RWPE1 (cell line): ENCODE results near the gene ATP2B3.

Experiments
- CTCF ChIA-PET: fragments of 350-600 bp; sonication (Branson Sonifier 250); formaldehyde crosslinking; extraction: SDS; loops from one replicate; lab custom pipeline; 2021; lab: Yijun Ruan, JAX
- POLR2A ChIA-PET: fragments of 400-600 bp; formaldehyde crosslinking; extraction: SDS; loops from one replicate; lab custom pipeline; 2020; ENCODE audit warnings: antibody characterized with exemption; ENCODE audit not compliant: low non-redundant PET; lab: Yijun Ruan, JAX
- DNase-seq: peaks from one replicate; pipeline ENCODE4 v3.0.0; 2012; ENCODE audit warnings: low spot score
- H3K27ac ChIP-seq: fragments of 450-650 bp; 2 replicates; pipeline ENCODE4 v1.5.1; 2017
- CTCF ChIP-seq: fragments of 450-650 bp; conservative IDR thresholded peaks from 2 replicates; pipeline ENCODE4 v1.5.1; 2017; ENCODE audit warnings: low read depth, mild to moderate bottlenecking

The ATP2B3 gene

GRCh38 chrX:153612413-153612812 lies 95.0 kb downstream of the ATP2B3 start:
- no peak for TF ChIP-seq CTCF
- ChIA-PET CTCF (no interaction called here), POLR2A (no interaction called here)
- no peak overlapping the region for H3K27ac ChIP-seq
- no peak for DNase-seq

- TF ChIP-seq CTCF: no peak
- ChIA-PET POLR2A (no interaction called here), CTCF (no interaction called here)
- DNase-seq: no peak
- H3K27ac ChIP-seq: no peak overlapping the region
Measured at GRCh38 chrX:153614818-153615217, 97.4 kb downstream of the ATP2B3 start.

- no peak overlapping the region for H3K27ac ChIP-seq
- TF ChIP-seq CTCF: no peak
- ChIA-PET POLR2A (no interaction called here), CTCF (no interaction called here)
- DNase-seq: peak; percentile 36
Measured at GRCh38 chrX:153620576-153620975, 103.1 kb downstream of the ATP2B3 start.

GRCh38 chrX:153621949-153622598 lies 104.6 kb downstream of the ATP2B3 start:
- ChIA-PET CTCF (no interaction called here), POLR2A (no interaction called here)
- H3K27ac ChIP-seq: no peak overlapping the region
- DNase-seq: no peak
- TF ChIP-seq CTCF: no peak

- CTCF ChIA-PET: no interaction called here
- no peak for DNase-seq
- POLR2A ChIA-PET: no interaction called here
- no peak for TF ChIP-seq CTCF
- no peak overlapping the region for H3K27ac ChIP-seq
Measured at GRCh38 chrX:153622661-153623309, 105.3 kb downstream of the ATP2B3 start.

- ChIA-PET POLR2A (no interaction called here), CTCF (no interaction called here)
- H3K27ac ChIP-seq: no peak overlapping the region
- no peak for DNase-seq
- no peak for TF ChIP-seq CTCF
Measured at GRCh38 chrX:153623310-153624029, 106.0 kb downstream of the ATP2B3 start.
